ENCODE measurements around the gene KCNQ2.

DNA sequence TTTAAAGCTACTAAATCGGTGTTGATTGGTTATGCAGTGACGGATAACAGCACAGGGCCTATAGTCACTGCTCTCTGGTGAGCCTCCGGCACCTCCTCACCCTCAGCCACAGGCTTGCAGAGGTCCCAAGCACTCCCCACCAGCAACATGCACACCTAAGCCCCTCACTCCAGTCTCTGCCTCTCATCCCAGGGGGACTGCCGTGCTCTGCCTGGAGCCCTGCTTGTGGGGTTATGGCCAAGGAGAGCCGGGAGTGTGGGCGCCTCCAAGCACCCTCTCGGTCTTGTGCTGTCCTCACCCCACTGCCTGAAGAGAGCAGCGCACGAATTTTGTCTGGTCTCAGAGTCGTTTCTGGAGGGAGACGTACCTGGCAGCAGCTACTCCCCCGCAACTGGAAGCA, 33.3 kb upstream of the KCNQ2 start:
- TF ChIP-seq EP300 (IDR thresholded peaks at IDR 0.05) = no peak
- TF ChIP-seq, protein P1, sequence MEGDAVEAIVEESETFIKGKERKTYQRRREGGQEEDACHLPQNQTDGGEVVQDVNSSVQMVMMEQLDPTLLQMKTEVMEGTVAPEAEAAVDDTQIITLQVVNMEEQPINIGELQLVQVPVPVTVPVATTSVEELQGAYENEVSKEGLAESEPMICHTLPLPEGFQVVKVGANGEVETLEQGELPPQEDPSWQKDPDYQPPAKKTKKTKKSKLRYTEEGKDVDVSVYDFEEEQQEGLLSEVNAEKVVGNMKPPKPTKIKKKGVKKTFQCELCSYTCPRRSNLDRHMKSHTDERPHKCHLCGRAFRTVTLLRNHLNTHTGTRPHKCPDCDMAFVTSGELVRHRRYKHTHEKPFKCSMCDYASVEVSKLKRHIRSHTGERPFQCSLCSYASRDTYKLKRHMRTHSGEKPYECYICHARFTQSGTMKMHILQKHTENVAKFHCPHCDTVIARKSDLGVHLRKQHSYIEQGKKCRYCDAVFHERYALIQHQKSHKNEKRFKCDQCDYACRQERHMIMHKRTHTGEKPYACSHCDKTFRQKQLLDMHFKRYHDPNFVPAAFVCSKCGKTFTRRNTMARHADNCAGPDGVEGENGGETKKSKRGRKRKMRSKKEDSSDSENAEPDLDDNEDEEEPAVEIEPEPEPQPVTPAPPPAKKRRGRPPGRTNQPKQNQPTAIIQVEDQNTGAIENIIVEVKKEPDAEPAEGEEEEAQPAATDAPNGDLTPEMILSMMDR (IDR thresholded peaks at IDR 0.05) = no peak
